Measurements from ENCODE around the gene WNK2.

WNK2 gene

DNA sequence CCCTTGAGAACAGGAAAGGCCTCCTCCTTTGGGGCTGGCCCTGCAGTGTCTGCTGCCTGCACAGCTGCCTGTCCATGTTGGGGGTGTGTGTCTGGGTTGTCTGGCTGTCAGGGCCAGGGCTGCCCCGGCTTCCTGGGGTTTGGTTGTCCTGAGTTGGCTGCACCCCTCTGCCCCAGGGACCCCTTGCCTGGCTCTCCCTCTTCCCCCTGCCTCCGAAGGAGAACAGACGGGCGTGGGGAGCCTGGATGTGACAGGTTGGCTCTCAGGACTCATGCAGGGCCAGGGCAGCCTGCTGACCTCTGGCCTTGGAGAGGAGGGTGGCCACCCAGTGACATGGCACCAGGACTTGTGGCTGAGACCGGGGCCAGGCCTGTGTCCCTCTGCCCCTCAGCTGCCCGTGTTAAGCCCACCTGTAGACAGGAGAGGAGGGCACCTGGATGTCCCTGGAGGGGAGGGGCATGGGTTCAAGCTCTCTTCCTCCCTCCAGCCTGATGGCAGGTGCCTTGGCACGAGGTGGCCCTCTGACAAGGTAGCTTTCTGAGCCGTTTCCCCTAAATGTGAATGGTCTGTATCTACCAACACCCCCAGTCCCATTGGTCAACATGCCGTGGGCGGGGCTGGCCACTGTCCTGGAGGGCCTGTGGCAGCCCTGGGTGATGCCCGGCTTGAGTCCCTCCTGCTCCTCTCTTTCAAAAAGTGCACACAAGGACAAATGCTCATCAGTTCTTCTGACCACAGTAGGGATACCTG, 34.9 kb downstream of the WNK2 start:
- no peak for DNase-seq (ENCODE audit: low read depth in 3 of 3)

- DNase-seq (ENCODE audit: low read depth in 3 of 3), result no peak
Observed at GRCh38 chr9:93219692-93220091, 35.8 kb downstream of the WNK2 start.

DNA sequence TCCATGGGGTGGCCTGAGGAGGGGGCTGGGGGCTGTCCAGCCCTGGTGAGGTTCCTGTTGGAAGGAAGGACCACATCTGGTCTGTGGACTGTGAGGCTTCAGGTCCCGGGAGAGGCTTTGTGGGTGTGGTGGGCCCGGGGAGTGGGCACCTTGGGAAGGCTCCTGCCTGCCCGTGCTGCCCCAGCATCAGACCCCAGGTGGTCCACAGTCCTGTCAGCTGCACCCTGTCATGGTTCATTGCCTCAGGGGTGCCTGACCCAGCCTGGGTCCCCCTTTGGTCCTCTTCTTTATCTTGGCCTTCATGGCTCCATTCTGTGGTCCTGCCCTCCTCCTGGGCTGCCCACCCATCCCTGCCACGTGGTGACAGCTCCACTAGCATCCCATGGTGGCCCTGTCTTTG, 36.7 kb downstream of the WNK2 start:
- no peak for DNase-seq (ENCODE audit: low read depth in 3 of 3)

- no peak for DNase-seq (ENCODE audit: low read depth in 3 of 3)
Observed at GRCh38 chr9:93221044-93221443, 37.1 kb downstream of the WNK2 start.

GRCh38 chr9:93222890-93223259, 38.9 kb downstream of the WNK2 start:
- DNase-seq (ENCODE audit: low read depth in 3 of 3), result no peak

GRCh38 chr9:93223260-93224180, 39.6 kb downstream of the WNK2 start:
- DNase-seq (ENCODE audit: low read depth in 3 of 3), result no peak

GRCh38 chr9:93224591-93224990, 40.7 kb downstream of the WNK2 start:
- no peak for DNase-seq (ENCODE audit: low read depth in 3 of 3)

DNA sequence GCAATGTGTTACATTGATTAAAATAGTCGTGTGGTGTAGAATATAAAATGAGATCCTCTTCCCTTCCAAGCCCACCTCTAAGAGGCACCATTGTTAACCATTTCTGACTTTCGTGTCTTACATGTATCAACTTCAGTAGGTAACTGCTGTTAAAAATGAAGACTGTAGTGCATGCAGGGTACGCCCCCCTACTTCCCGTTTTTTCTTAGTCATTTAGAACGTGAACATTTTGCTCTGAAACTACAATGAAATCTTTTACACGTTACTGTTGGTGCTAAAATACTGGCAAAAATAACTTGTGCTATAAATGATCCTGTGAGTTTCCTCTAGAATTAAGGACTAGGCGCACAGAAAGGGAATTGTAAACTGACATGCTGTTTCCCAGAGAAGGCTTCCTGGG, 41.5 kb downstream of the WNK2 start:
- no peak for DNase-seq (ENCODE audit: low read depth in 3 of 3)

DNA sequence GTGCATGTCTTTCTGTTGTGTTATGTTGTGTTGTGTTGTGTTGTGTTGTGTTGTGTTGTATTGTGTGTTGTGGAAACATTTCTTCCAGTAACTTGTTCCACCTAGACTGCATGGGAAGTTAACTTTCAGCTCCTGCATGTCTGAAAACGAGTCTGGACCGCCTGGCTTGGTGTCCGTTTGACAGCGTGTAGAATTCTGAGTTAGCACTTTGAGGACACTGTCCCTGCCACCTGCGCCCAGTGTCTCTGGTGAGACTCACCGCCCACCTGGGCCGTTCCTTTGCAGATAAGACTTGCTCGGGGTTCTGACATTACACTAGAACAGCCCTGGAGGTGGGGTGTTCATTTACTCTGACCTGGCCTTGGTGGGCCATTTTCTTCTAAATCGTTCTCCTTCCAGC, 42.0 kb downstream of the WNK2 start:
- DNase-seq (ENCODE audit: low read depth in 3 of 3), result no peak

DNA sequence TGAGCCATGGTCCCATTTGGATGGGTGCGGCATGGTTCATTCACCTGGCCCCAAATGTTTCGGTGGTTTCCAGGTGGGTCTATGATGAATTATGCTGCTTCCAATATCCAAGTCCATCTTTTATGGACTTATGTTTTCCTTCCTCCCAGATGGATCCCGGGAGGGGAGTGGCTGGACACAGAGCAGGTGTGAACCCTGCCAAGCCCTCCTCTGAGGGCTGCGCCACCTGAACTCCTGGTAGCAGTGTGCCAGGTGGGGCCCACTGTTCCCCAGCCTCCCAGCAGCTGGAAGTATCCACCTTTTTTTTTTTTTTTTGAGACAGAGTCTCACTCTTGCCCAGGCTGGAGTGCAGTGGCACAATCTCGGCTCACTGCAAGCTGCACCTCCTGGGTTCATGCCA, 42.9 kb downstream of the WNK2 start:
- DNase-seq (ENCODE audit: low read depth in 3 of 3), result no peak

- DNase-seq (ENCODE audit: low read depth in 3 of 3), result no peak
Observed at GRCh38 chr9:93228030-93228429, 44.1 kb downstream of the WNK2 start.

DNA sequence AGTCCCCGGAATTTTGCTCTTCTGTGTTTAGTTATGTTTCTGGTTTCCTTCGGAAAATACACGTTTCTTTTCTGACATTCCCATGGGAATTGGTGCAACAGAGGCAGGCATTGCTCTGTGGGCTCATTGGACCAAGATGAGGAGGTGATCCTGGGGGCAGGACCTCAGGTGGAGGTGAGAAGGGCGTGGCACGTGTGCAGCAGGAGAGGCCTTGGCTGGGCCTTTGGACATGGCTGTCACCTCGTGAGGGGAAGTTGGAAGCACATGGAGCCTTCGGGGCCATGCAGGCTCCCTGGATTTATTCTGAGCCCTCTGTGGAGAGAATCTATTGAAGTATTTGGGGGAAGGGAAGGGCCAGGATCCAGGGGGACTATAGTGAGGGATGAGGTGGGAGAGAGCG, 44.5 kb downstream of the WNK2 start:
- DNase-seq (ENCODE audit: low read depth in 3 of 3), result no peak

- no peak for DNase-seq (ENCODE audit: low read depth in 3 of 3)
Observed at GRCh38 chr9:93229636-93230035, 45.7 kb downstream of the WNK2 start.

DNA sequence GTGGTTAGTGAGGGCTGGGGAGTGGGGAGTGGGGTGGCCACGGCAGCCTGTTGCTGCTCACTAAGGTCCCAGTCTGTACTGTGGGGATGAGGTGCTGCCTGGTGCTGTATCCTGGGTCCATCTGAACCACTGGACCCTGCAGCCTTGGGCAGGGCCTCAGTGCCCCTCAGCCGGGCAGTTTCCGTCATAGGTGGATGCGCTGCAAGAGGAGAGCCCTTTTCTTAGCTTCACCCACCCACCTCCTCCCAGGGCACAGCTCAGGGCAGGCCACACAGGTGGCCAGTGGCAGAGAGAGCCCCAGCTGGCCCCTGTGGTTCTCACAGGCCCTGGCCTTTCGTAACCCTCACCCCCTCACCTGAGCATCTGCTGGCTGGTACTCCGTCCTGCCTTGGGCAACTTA, 46.2 kb downstream of the WNK2 start:
- DNase-seq (ENCODE audit: low read depth in 3 of 3), result no peak

- no peak for DNase-seq (ENCODE audit: low read depth in 3 of 3)
Observed at GRCh38 chr9:93230601-93231000, 46.7 kb downstream of the WNK2 start.

- no peak for DNase-seq (ENCODE audit: low read depth in 3 of 3)
Observed at GRCh38 chr9:93231121-93231694, 47.3 kb downstream of the WNK2 start.

DNA sequence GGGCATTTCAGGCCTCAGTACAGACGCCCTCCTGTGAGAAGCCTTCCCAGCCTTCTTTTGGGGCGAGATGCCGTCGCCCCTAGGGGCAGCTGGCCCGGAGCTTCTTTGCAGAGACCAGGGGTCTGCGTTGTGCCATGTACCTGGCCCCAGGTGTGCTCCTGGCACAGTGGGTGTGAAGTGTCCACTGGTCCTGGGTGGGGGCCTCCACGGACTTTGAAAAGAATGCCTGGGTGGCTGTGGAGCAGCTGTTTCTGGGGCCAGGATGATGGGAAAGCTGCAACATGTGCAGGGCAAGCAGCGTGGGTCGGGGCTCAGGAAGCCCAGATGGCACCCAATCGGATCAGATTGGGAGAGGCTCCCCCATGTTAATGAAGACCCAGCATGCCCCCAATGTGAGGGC, 47.8 kb downstream of the WNK2 start:
- no peak for DNase-seq (ENCODE audit: low read depth in 3 of 3)

DNA sequence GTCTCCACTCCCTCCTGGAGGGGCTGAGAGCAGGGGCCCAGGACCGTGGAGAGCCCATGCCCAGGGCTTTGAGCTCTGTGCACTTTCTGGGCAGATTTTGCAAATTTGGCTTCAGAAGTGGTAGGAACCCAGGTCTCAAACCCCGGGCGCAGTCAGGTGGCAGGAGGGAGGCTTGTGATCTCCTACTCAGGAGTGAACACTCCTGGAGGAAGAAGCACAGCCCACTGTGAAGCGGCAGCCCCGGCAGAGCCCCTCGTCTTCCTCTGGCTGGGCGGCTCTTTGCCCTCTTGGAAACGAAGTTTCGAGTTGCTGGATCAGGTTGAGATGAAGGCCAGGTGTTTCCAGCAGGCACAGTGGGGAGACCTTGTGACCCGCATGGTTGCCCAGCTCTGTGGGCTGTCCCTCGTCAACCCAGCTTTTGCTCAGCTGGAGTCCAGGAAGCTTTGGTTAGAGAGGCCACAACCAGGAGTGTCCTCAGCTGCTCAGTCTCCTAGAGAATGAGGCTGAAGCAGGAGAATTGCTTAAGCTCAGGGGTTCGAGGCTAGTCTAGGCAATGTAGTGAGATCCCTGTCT, 48.5 kb downstream of the WNK2 start:
- no peak for DNase-seq (ENCODE audit: low read depth in 3 of 3)

- DNase-seq (ENCODE audit: low read depth in 3 of 3), result no peak
Observed at GRCh38 chr9:93233033-93233432, 49.1 kb downstream of the WNK2 start.

- no peak for DNase-seq (ENCODE audit: low read depth in 3 of 3)
Observed at GRCh38 chr9:93234600-93234999, 50.7 kb downstream of the WNK2 start.

DNA sequence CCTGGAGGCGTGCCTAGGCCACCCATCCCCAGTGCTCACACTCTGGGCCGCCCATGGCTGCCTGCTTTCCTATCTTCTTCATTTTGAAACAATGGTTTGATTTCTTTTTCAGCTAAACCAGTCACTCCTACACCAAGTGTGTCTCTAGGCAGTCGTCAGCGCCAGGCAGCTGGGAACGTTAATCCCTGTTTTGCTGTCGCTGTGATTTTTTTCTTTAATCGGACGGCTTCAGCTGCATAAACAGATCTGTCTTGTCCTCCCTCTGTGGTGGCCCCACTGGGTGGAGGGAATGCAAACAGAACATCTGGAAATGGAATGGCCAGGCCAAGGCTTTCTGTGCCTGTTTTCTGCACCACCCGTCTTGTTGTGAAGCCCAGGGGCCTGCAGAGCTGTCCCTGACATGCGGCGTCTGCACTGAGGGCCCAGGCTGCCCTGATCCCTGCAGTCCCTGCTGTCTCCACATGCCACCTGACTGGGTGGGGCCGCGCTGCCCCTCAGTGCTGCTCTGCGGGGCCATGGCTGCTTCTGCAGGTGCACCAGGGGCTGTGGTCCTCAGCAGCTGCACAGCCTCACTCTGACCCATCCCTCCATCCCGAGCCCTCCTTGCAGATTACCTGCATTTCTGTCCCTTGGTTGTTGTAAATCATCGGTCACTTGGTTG, 51.5 kb downstream of the WNK2 start:
- DNase-seq (ENCODE audit: low read depth in 3 of 3), result no peak

Measured in stimulated activated CD4-positive, alpha-beta T cell treated with anti-CD3 and anti-CD28 coated beads, TNF-alpha, amount 100 ng/mL, for 48 hours (primary cell).